NCI-H2081 treated with DMSO at 0.1 percent for 48 hours (cell line): Measurements from ENCODE around the gene MIOX.

Source experiments
- DNase-seq: peaks from one replicate; lab custom pipeline; 2025; lab: John Stamatoyannopoulos, UW

Gene MIOX

DNA sequence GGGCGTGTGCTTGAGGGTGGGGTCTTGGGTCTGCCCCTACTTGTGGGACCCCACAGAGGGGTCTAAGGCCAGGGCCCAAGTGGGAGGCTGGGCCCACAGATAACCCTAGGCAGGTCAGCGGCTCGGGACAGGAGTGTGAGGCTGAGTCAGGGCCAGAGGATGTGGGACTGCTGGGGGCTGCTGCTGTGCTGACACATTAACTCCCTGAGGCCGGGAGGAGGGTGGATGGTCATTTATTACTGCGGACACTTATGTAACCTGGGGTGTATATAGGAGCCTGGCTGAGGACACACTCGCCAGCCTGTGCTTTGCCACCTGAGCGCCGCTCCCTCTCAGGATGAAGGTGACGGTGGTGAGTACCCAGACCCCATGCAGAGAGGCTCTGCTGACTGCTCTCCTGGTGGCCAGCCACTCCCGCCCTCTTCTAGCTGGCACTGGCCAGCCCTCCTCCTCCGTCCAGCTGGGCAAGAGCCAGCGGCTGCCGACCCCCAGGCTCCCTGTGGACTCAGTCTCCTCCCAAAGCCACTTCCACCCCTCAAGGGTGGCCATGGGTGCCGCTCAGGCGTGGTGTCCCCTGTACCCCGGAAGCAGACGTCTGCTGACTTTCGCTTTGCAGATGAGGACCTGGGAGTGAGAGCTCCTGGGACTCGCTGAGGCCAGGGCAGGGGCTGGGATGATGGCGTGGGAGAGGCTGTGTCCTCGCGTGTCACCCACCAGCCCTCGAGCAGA is at the start of gene MIOX:
Gene MIOX (plus strand): TSS at position 299 of the 729 bp plus-strand sequence. CDS start 39 bp downstream, at position 338.
- DNase-seq, result no peak

DNA sequence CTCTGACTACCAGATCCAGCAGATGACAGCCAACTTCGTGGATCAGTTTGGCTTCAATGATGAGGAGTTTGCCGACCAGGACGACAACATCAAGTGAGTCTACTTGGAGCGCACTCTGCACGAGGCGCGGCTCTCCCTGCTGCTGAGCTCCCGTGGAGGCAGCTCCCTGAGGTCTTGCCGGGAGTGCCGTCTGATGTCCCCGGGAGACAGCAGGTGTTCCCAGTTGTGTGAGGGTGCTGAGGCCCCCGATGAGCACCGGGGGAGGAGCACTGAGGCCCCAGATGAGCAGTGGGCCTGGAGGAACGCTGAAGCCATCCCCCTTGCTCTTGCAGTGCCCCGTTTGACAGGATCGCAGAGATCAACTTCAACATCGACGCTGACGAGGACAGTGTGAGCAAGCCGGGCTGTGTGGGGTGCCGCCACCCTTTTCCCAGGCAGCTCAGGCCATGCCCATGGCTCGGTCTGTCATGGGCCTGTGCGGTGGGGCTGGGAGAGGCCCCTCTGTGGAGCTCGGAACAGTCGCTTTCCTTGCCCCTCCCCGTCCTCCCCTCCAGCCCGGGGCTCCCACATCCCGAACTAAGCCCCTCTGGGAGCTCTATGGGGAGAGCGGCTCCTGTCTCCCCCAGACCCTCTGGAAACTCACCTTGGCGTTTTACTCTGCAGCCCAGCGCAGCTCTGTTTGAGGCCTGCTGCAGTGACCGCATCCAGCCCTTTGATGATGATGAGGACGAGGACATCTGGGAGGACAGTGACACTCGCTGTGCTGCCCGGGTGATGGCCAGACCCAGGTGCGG is 49.0 kb upstream of the MIOX start:
- no peak for DNase-seq

DNA sequence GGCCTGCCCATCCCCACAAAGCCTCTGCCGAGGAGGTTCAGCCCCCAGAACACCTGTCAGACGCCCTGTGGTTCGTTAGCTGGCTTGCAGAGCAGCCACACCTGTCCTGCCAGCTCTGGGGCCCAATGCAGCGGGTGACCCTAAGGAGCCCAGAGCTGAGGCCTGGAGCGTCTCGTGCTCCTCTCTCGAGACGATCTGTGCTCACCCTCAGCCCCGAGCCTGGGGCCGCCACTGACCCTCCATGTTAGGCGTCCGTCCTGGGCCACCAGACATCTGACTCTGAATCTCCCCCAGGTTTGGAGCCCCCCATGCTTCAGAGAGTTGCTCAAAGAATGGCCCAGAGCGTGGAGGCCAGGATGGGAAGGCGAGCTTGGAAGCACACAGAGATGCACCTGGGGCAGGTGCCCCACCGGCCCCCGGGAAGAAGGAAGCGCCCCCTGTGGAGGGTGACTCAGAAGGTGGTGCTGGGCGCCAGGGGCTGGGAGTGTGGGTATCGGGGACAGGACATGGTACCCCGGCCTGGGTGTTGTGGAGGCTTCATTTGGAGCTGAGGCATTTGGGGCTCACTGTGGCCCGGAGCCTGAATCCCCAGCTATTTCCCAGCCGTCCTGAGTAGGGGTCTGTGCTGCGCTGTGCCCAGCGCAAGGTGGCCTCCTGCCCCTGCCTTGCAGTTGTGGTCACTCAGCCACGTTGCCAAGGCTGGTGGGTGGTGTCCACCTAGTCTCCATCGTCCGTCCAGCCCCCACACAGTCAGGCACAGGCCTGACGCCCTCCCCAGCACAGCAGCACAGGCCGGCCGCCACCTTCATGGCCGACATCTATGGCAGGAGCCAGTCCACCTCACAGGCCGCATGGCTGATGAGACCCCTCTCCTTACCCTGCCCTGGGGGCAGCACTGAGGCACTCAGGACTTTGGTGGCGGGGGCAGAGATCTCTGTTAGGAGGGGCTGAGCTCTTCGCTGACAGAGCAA is 48.1 kb upstream of the MIOX start:
- DNase-seq, result no peak

DNA sequence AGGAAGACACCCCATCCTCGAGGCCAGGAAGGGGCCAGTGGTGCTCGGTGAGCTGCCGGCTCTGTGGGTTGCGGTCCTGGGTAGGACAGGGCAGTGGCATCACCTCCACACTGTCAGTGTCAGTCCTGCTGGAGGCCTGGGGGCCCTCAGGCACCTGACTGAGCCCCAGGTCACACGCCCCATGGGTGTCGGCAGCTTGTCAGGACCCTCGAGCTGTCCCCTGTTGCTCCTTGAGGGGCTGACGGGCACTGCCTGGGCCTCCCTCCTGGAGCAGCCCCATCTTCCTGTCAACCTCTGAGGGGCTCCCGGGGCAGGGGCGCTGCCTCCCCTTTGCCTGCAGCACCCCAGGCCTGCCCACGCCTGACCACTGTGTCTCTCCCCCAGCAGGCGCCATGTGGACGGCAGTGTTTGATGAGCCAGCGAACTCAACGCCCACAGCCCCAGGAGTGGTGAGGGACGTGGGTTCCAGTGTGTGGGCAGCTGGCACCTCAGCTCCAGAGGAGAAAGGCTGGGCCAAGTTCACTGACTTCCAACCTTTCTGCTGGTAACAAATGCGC is 47.3 kb upstream of the MIOX start:
- no peak for DNase-seq

DNA sequence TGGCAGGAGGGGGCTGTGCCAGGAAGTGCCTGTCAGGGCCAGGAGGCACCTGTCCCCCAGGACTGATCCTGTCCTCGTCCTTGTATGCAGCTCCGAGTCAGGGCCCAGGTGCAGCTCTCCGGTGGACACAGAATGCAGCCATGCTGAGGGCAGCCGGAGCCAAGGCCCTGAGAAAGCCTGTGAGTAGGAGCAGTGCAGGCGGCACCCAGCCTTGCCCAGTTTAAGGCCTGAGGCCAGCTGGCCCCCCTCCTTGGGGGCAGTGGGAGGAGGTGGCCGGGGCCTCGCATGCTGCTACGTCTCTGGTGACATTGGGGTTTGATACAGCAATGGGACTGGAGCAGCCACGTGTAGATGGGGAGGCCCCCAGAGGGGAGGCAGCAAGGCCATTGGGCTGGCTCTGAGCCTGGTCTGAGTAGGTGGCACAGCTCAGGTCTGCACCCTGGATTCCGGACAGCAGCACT is 46.8 kb upstream of the MIOX start:
- no peak for DNase-seq

DNA sequence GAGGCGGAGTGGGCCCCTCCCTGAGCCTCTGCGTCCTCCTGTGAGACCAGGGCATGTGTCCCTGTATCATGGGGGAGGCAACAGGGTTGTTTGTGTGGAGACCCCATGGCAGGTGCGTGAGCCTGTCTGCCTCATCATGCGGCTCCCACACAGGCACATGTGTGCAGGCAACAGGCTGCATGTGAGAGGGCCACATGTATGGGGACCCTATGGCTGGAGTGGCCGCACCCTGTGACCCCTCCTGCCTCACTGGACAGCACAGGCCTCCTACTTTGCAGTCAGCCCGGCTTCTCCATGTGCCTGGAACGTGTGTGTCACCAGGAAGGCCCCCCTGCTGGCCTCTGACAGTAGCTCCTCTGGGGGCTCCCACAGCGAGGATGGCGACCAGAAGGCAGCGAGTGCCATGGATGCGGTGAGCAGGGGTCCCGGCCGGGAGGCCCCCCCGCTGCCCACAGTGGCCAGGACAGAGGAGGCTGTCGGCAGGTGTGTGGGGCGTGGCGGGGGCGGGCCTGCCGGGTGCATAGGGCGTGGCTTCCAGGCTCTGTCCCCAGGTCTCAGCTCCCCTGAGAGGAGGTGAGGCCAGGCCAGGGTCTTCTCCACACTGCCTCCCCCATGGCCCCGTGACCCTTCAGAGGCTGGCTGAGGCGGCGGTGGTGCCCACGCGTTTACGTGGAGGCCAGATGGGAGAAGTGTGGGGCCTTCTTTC is 46.0 kb upstream of the MIOX start:
- DNase-seq, result no peak

DNA sequence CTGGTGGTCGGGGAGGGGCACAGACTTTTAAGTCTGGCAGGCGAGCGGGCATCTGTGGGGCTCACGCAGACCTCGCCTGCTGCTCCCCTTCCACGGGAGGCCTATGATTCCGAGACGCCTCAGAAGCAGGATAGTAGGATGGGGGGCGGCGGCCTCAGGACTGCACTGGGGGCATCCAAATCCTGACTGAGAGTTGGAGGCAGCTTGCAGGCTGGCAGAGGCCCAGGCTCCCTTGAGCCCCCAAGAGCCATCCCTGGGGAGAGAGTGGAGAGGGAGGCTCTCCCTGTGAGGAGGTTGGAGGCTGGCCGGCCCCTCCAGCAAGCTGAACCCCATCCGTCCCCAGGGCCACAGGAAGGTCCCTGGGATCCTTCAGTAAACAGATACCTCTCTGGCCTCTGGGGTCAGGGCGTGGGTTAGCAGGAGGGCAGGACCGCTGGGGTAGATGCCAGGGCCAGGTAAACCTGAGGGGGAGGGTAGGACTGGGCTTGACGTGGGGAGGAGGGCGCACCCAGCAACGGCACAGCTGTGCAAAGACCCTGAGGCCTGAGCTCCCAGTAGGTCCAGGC is 45.1 kb upstream of the MIOX start:
- no peak for DNase-seq

DNA sequence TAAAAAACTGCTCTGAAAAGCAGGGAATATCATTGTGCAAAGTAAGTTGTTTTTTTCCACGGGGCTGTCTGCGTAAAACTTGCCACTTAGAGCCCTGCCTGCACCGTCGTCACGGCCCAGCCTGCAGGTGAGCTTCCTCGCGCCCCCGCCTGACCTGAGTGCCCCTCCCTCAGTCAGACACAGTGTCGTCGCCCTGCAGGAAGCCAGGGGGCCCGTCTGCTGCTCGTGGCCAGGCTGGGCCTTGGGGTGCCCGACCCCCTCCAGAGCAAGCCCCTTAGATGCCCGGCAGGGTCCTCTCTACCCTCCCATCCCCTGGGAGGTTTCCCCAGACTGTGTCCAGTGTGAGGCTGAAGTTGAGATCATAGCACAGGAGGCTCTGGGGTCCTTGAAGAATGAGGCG is 43.5 kb upstream of the MIOX start:
- no peak for DNase-seq

DNA sequence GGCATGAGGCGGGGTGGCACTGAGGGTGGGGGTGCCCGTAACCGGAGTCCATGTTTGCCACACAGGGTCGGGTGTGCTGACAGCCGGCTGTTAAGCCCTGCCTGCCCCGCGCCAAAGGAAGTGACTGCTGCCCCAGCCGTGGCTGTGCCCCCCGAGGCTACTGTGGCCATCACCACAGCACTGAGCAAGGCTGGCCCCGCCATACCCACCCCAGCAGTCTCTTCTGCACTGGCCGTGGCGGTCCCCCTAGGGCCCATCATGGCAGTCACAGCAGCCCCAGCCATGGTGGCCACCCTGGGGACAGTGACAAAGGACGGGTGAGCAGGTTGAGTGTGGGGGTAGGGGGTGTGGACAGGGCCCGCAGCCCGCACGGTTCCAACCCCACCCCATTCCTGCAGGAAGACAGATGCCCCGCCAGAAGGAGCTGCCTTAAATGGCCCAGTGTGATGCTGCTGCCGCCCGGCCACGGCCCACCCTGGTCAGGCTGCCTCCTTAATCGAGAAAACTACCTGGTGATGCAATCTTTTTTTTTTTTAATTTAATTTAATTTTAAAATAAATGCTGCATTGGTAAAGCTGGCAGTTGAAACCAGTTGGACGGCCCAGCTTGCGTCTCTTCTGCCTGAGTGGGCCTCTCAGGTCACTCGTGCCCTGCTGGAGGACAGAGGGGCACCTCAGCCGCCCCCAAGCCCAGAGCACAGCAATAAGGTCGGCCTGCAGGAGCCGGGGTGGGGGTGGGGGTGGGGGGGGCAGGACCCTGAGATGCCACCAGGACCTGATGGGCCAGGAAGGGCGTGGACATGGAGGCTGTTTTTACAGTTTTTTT is 42.6 kb upstream of the MIOX start:
- no peak for DNase-seq

DNA sequence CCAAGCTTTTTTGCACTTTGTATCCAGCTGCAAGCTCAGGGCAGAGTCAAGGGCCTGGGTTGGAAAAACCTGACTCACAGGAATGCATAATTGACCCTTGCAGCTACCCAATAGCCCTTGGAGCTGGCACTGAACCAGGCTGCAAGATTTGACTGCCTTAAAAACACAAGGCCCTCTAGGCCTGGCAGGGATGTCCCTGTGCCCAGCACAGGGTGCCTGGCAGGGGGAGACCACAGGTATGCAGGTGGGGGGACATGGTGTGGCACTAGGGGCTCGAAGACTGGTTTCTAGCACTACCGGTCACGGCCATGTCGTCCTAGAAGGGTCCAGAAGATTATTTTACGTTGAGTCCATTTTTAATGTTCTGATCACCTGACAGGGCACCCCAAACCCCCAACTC is 42.0 kb upstream of the MIOX start:
- no peak for DNase-seq

DNA sequence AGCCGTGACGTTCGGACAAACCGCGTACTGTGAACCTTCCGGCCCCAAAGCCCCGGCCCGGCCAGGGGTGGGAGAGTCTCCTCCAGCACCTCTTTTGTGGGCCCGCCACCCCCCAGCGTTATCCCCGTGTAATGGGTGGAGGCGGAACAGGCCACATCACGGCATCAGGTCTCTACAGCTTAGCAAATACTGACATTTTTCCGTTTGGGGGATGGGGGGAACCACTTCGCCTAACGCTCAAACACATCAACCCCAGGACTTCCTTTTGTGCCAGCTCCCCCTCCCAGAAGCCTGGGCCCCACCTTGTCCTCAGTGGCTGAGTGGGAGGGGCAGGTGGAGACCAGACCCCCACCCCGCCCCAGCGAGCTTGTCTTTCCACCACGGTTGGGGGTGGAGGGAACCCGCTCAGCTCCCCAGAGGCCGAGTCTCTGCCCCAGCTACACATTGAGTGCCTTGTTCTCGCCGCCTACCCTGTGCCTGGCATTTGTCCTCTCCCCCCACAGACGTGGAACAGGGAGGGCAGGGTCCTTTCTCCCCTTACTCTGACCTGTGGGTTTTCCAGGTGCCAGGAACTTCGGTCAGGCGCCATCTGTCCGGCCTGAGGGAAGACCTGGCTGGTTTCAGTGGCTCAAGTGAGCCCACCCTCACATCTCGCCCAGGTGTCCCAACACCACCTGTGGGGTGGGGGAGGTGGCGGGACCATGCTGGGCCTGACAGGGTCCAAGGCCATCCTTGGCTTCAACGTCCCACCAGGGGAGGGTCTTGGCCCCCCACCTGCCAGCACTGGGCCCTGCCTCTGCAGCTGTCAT is 41.4 kb upstream of the MIOX start:
- no peak for DNase-seq

DNA sequence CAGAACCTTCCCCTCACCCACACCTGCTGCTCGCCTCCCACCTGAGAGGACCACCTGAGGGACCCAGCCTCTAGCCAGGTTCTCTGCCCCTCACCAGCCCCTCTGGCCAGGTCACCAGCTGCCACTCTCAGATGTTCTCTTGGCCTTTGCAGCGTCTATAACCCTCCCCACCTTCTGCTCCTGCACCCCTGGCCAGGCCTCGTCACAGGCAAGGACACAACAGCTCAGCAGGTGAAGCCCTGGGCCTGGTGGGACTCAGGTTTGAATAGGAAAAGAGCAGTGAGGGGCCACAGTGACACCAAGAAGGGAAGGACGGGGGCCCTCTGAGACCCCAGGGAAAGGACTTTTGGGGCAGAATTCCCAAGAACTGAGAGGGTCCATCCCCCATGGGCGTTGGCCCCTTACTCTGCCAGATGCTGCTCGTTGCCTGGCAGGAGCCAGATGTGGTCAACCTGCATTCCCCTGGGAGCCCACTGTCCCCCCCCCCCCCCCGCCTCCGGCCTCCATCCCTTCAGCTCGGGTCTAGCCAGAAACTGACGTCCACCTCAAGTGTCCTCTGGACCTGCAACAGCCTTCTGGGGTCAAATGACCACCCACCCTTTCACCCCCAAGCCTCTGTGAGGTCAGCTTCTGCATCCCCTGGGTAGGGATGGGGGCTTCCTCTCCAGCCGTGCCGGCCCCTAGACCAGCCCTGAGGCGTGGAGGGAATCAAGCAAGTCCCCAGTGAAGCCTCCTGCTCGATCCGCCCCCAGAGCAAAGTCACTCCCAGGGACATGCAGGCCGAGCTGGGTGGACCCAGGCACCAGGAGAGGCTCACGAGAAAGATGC is 40.6 kb upstream of the MIOX start:
- DNase-seq, result no peak

DNA sequence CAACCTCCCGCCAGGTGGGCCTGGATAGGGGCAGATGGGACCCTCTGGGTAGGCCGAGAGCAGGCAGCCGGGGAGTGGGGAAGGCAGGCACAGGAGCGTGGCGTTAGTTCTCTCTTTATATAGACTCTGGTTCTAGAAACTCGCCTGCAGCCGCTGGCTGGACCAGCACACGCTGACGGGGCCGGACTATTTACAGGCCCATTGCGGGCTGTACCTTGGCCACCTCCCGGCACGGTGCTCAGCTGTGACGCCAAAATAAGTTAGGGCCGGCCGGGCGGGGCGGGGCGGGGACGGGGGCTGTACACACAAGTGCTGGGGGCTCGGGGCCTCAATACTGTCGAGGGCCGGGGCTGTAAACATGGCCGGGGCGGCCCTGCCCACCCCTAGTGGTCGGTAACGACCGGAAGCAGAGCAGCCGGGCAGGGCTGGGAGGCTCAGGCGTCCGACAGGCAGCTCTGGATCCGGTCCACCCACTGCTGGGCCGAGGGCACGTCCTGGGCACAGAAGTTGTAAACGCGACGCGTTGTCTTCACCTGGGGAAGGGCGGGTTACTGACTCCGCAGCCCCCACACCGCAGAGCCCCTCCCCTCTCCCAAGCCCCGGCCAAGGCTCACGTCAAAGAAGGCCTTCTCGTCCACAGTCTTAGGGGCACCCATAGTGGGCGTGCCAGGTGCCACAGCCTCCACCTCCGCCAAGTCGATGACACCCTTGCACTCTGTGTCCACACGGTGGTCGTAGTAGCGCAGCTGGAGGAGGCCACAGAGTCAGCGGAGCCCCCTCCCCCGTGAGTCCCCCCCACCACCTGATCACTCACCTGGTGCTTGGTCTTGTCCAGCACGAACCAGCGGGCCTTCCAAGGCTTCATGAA is 39.7 kb upstream of the MIOX start:
- DNase-seq, result no peak

DNA sequence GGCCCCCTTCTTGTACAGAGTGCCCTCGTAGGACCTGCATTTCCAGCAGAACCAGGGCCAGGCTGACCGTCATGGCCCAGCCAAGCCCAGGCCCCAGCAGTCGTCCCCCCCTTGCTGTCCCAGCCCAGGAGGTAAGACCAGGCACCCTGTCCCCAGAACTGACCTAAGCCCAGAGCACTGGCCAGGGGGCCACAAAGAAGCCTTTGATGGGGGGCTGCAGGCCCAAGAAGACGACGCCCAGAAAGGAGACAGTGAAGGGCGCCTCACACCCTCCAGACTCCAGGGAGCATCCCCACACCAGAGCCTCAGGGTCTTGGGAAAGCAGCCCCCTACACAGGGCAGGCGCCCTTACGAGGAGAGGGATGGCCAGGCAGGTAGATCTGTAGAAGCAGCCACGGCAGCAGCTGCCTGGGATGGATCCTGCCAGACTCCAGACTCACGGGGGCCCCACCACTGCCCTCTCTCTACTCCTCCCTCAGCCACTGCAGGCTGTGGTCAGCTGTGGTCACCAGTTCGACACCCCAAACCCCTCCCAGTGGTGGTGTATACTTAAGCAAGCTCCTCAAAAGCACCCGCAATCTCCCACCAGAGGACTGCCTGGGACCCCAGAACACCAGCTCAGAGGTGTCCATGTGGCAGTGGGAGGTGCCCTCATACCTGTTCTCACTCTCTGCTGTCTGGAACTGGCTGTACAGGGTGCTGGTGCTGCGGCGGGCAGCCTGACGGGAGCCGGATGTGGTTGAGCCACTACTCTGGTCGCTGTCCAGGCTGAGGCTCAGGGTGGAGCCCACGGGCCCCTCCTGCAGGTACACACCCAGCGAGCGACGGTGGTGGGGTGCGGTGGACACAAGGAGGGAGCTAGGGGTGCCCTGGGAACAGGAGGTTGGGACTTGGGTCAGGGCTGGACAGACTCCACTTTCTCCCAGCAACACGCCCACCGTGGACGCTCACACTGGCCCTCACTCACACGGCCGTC is 38.8 kb upstream of the MIOX start:
- DNase-seq, result no peak

DNA sequence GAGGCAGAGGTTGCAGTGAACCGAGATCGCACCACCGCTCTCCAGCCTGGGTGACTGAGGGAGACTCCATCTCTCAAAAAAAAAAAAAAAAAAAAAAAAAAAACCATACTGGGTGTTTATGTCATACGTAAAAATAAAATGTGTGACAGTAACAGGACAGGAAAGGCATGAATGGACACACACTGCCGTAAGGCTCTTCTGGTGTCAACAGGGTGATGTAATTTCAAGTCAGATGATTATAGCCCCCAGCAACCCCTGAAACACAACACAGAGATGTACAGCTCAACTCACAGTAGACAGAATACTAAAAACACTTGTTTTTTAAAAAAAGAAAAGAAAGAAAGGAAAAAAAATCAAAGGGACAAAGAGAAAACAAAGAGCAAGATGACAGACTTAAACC is 34.0 kb upstream of the MIOX start:
- no peak for DNase-seq

DNA sequence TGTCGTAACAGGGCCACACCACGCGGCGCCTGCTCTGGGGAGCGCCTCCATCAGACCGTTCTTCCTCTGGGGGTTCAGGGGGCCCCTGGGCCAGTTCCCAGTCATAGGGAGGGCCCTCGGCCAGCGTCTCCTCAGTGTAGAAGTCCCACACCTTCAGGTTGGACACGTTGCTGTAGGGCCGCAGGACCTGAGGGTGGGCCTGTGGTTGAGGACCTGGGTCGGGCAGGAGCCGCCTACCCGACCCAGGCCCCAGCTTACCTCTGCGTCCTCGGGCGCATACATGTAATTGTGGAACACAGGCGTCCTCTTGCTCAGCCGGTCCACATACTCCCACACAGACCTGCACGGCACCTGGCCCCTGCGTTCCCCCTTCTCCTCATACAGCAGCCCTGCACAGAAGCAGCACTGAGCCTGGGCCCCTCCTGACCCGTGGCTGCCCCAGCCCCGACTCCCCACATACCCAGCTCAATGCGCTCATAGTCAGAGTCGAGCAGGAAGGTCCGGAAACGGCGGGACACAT is 32.0 kb upstream of the MIOX start:
- DNase-seq, result no peak
